ENCODE measurements around the gene KLF16.

The KLF16 gene

GRCh38 chr19:1863328-1863637 lies at the start of gene KLF16:
TSS of gene KLF16 (minus strand) at chr19:1863579. CDS start at chr19:1863497, 82 bp downstream.
- no peak for TF ChIP-seq CTCF (IDR thresholded peaks at IDR 0.05; ENCODE audit: low read depth, low read length)
- H3K4me3 ChIP-seq (ENCODE audit: low read depth, low read length): peak within 1 kb of the TSS; percentile 81

- no peak for TF ChIP-seq CTCF (IDR thresholded peaks at IDR 0.05; ENCODE audit: low read depth, low read length)
- no peak overlapping the region for H3K4me3 ChIP-seq (ENCODE audit: low read depth, low read length)
Observed at GRCh38 chr19:1912760-1913505, 49.6 kb upstream of the KLF16 start.

GRCh38 chr19:1911995-1912394 lies 48.6 kb upstream of the KLF16 start:
- TF ChIP-seq CTCF (IDR thresholded peaks at IDR 0.05; ENCODE audit: low read depth, low read length): no peak
- no peak overlapping the region for H3K4me3 ChIP-seq (ENCODE audit: low read depth, low read length)

GRCh38 chr19:1911098-1911497 lies 47.7 kb upstream of the KLF16 start:
- no peak for TF ChIP-seq CTCF (IDR thresholded peaks at IDR 0.05; ENCODE audit: low read depth, low read length)
- no peak overlapping the region for H3K4me3 ChIP-seq (ENCODE audit: low read depth, low read length)

- no peak overlapping the region for H3K4me3 ChIP-seq (ENCODE audit: low read depth, low read length)
- no peak for TF ChIP-seq CTCF (IDR thresholded peaks at IDR 0.05; ENCODE audit: low read depth, low read length)
Observed at GRCh38 chr19:1910177-1910576, 46.8 kb upstream of the KLF16 start.

GRCh38 chr19:1909761-1910080 lies 46.3 kb upstream of the KLF16 start:
- TF ChIP-seq CTCF (IDR thresholded peaks at IDR 0.05; ENCODE audit: low read depth, low read length): no peak
- no peak overlapping the region for H3K4me3 ChIP-seq (ENCODE audit: low read depth, low read length)

GRCh38 chr19:1908364-1908678 lies 44.9 kb upstream of the KLF16 start:
- no peak for TF ChIP-seq CTCF (IDR thresholded peaks at IDR 0.05; ENCODE audit: low read depth, low read length)
- H3K4me3 ChIP-seq (ENCODE audit: low read depth, low read length): no peak overlapping the region

Measured in WI38 (cell line).